ENCODE data around the gene ASTL.
"Not testable (repeated sequence)": the region's sequence is repeated elsewhere in the genome, so short reads cannot be mapped to it uniquely, and the experiment has no call there.

ASTL gene

GRCh38 chr2:96145036-96145847 is 6.9 kb upstream of the ASTL start, which contains the start of gene DUSP2:
Gene DUSP2, minus strand, starts transcription at chr2:96145440. Its CDS starts 86 bp downstream, at chr2:96145354.
- FAIRE-seq = no peak

- FAIRE-seq = no peak
Observed at GRCh38 chr2:96144481-96145035, 6.3 kb upstream of the ASTL start.

GRCh38 chr2:96143848-96144480 is 5.7 kb upstream of the ASTL start:
- FAIRE-seq = no peak

GRCh38 chr2:96143231-96143847 is 5.0 kb upstream of the ASTL start:
- FAIRE-seq = no peak

GRCh38 chr2:96142217-96143113 is 4.2 kb upstream of the ASTL start:
- no peak for FAIRE-seq

GRCh38 chr2:96141624-96141967 is 3.3 kb upstream of the ASTL start:
- FAIRE-seq = not testable (repeated sequence)

GRCh38 chr2:96140941-96141623 is 2.8 kb upstream of the ASTL start:
- FAIRE-seq = no peak

- FAIRE-seq = no peak
Observed at GRCh38 chr2:96139181-96139758, 968 bp upstream of the ASTL start.

- no peak for FAIRE-seq
Observed at GRCh38 chr2:96137321-96138178, 752 bp downstream of the ASTL start.

- FAIRE-seq = no peak
Observed at GRCh38 chr2:96136129-96136720, 2.1 kb downstream of the ASTL start.

- FAIRE-seq = no peak
Observed at GRCh38 chr2:96135621-96136020, 2.7 kb downstream of the ASTL start.

GRCh38 chr2:96135171-96135570 is 3.1 kb downstream of the ASTL start:
- no peak for FAIRE-seq

- FAIRE-seq = no peak
Observed at GRCh38 chr2:96134421-96134820, 3.9 kb downstream of the ASTL start.

- no peak for FAIRE-seq
Observed at GRCh38 chr2:96131813-96132745, 6.2 kb downstream of the ASTL start.

- no peak for FAIRE-seq
Observed at GRCh38 chr2:96131152-96131812, 7.0 kb downstream of the ASTL start.

GRCh38 chr2:96130483-96130882 is 7.8 kb downstream of the ASTL start:
- no peak for FAIRE-seq

GRCh38 chr2:96129528-96130120 is 8.7 kb downstream of the ASTL start:
- FAIRE-seq = no peak

- no peak for FAIRE-seq
Observed at GRCh38 chr2:96128456-96128855, 9.8 kb downstream of the ASTL start.

Data from colon (tissue), 2 donors.